Measurements from ENCODE around the gene FAM118B.
"Not testable (repeated sequence)": the region's sequence is repeated elsewhere in the genome, so short reads cannot be mapped to it uniquely, and the experiment has no call there.

Gene FAM118B

GRCh38 chr11:126217491-126217890 is 5.9 kb downstream of the FAM118B start:
- DNase-seq (ENCODE audit: low read depth in 2 of 2) = no peak

GRCh38 chr11:126219547-126219946 is 8.0 kb downstream of the FAM118B start:
- no peak for DNase-seq (ENCODE audit: low read depth in 2 of 2)

GRCh38 chr11:126224647-126225294 is 13.2 kb downstream of the FAM118B start:
- no peak for DNase-seq (ENCODE audit: low read depth in 2 of 2)

DNA sequence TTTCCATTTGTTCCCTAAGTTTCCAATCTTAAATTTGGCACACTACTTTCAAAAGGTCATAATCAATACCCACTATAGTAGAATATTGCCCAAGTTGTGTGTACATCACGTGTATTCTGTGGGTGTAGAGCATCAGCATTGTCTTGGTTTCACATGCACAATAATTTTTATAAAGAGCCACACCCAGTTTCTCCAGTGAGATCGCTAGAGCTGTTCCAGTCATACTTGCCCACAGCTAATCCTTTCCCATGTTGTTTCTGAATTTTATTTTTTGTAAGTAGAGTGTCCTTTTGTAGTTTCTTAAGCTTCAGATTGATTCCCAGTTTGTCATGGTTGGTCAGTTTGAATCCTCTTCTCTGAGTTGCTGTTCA is 13.7 kb downstream of the FAM118B start:
- no peak for DNase-seq (ENCODE audit: low read depth in 2 of 2)

- no peak for DNase-seq (ENCODE audit: low read depth in 2 of 2)
Measured at GRCh38 chr11:126226334-126227084, 14.9 kb downstream of the FAM118B start.

DNA sequence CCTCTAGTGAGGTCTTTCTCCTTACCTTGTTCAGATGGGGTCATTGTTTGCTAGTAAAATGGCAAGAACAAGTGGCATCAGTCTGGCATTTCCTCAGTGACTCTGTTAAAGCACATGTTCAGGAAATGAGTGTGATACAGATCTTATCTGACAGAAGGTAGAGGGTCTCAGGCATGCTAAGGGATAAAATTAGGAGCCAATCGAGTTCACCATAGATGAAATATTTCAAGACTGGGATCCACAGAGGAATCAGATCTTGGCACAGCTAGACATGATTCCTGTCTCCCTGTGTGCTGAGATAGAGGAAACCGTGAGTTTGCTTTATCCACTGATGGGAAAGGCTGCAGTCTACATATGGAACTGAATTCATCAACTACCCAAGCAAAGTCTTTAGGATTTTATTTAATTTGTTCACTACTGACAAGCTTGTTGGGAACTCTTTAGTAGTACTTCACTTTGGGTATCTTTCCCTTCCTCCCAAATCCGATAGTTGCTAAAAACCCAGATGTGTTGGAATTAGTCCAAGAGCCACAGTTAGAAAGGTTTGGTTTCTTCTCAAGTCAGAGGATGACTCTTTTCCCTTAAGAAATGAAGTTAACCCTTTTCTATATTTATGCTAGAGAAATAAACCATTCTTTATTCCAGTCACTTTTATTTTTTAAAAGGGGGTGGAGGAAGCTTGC is 18.4 kb downstream of the FAM118B start:
- DNase-seq (ENCODE audit: low read depth in 2 of 2) = no peak

DNA sequence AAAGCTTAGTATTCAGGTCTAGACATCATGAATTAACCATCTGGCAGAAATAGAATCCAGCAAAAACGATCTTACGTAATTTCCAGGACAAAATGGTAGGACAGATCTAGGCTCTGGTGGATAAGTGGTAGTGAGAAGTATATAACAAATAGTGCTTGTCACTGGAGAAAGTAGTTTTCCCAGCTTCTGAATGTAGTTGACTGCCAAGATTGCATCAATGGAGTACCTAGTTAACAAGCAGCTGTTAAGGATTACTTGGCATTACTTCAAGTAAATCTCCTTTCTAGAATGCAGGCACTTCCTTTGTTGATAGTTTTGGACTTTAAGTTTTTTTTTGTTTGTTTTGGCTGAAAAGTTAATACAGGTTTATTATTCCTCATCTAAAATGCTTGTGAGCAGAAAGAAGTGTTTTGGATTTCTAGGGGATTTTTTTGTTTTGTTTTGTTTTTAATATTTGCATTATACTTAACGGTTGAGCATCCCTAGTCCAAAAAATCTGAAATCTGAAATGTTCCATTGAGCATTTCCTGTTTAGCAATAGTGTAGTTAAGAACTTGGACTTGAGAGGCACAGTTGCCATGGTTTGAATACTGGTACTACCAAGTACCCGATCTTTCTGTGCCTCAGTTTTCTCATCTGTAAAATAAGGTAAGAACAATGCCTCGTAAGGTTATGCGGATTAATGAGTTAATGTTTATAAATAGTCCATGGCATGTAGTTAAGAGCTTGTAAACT is 20.3 kb downstream of the FAM118B start:
- no peak for DNase-seq (ENCODE audit: low read depth in 2 of 2)

- no peak for DNase-seq (ENCODE audit: low read depth in 2 of 2)
Measured at GRCh38 chr11:126232683-126233082, 21.1 kb downstream of the FAM118B start.

DNA sequence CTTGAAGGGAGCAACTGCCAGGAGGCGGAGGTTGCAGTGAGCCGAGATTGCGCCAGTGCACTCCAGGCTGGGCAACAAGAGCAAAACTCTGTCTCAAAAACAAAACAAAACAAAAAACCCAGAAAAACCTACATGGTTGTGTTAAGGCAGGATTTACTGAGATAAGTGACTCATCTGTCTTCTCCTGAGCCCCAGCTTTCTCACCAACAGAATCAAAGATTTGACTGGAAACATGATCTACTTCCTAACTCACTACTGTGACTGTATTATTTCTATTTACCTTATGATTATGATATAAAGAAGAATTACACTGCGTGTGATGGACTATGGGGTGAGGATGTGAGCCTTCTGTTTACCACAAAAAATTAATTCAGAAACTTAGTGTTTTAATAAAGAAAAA is 21.8 kb downstream of the FAM118B start:
- DNase-seq (ENCODE audit: low read depth in 2 of 2) = no peak

GRCh38 chr11:126246636-126247035 is 35.1 kb downstream of the FAM118B start:
- DNase-seq (ENCODE audit: low read depth in 2 of 2) = no peak

GRCh38 chr11:126253265-126253664 is 41.7 kb downstream of the FAM118B start:
- DNase-seq (ENCODE audit: low read depth in 2 of 2) = no peak

GRCh38 chr11:126254819-126255218 is 43.2 kb downstream of the FAM118B start:
- DNase-seq (ENCODE audit: low read depth in 2 of 2) = no peak

GRCh38 chr11:126255507-126255906 is 43.9 kb downstream of the FAM118B start:
- DNase-seq (ENCODE audit: low read depth in 2 of 2) = not testable (repeated sequence)

DNA sequence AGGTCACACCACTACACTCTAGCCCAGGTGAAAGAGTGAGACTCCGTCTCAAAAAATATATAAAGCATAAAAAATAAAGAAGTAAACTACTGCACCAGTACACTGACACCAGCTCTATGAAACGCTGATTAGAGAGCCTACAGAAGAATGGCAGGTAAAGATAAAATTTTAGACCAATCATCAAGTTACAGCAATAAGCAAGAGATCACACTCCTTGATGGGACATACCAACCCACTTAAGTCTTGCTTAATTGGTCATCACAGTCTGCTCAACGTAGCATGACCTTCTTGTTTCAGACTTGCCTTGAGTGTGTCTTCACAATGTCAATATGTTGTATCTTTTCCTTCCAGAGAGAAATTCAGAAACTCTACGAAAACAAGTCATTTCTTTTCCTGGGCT is 44.6 kb downstream of the FAM118B start:
- DNase-seq (ENCODE audit: low read depth in 2 of 2) = no peak

DNA sequence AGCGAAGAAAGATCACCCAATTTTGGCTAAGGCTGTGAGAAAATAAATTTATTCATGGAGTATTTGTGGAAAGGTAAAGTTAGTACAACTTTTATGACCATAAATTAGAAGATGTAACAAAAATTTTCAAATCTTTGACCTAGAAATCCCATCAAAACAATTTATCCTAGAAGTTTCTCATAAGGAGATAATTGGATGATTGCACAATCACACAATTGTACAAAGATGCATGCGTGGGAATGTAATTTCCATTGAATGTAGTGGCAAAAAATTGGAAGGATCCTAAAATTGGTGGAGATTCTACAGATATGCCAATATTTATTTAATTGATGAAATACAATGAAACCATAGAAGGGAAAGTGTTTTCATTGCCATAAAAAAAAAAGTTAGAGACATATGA is 45.6 kb downstream of the FAM118B start:
- no peak for DNase-seq (ENCODE audit: low read depth in 2 of 2)

- DNase-seq (ENCODE audit: low read depth in 2 of 2) = no peak
Measured at GRCh38 chr11:126257764-126258163, 46.2 kb downstream of the FAM118B start.

DNA sequence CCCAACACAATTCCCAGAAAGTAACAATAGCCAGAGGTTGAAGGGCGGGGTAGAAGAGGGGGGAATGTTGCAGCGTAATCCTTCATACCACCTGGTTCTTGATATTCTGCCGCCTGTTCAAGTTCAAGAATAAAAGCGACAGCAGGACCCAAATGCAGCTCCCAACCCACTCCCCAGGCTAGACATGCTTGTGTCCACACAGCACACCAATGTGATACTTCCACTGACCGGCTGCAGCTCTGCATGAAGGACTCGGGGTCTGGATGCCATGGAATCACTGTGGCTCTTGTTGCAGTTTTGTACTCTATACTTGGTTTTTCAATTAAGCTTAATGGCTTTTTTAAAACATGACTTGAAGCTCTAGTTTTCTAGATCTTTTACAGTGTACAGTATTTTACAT is 50.6 kb downstream of the FAM118B start:
- no peak for DNase-seq (ENCODE audit: low read depth in 2 of 2)

- DNase-seq (ENCODE audit: low read depth in 2 of 2) = no peak
Measured at GRCh38 chr11:126263489-126263888, 51.9 kb downstream of the FAM118B start.

DNA sequence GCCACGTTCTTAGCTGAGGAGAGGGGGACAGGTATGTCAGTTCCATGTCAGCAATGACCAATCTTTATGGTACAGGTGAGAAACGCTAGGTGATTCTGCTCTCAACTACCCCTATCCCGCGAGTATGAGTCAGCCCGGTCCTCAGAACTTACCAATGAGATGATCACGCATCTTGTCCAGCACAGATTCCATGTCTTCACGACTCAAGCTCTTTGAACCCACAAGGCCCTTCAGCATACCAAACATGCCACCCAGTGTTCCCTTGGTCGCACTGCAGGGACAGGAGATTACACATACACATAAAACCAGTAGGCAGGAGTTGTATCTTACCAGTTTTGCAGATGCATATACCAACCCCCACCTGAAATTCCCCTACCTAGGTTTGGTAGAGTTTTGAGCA is 54.2 kb downstream of the FAM118B start:
- DNase-seq (ENCODE audit: low read depth in 2 of 2) = no peak

- no peak for DNase-seq (ENCODE audit: low read depth in 2 of 2)
Measured at GRCh38 chr11:126267650-126268049, 56.1 kb downstream of the FAM118B start.

DNA sequence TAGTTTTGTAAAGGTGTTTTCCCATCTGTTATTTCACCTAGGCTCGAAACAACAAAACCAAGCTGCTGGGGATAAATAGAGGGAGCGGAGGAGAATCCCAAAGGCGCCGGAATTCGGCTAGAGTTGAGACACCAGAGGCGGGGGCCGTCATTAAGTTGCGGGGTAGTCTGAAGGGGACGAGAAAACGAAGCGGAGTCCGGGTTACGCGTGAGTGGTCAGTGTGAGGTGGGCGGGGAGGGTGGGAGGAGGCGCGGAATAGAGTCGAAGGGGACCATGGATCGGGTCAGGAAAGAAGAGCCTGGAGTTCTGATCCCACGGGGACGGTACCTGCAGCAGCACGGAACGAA is 56.8 kb downstream of the FAM118B start:
- DNase-seq (ENCODE audit: low read depth in 2 of 2) = no peak
